Measurements from ENCODE around the gene SMURF2.

Gene SMURF2

GRCh38 chr17:64702815-64703214 is 40.7 kb upstream of the SMURF2 start:
- no peak for TF ChIP-seq POLR2AphosphoS5 (IDR thresholded peaks at IDR 0.05; ENCODE audit: low read depth, low read length)
- TF ChIP-seq REST (IDR thresholded peaks at IDR 0.05; ENCODE audit: insufficient read depth in 1 of 2, low read depth in 2 of 2, low read length in 2 of 2), result no peak
- no peak for TF ChIP-seq TAF1 (IDR thresholded peaks at IDR 0.05; ENCODE audit: borderline replicate concordance, insufficient read depth, low read length)
- TF ChIP-seq FOXP2 (optimal IDR thresholded peaks at IDR 0.05; ENCODE audit: borderline replicate concordance, extremely low read depth, extremely low read length, insufficient read depth), result no peak
- no peak for TF ChIP-seq SIN3A (IDR thresholded peaks at IDR 0.05; ENCODE audit: borderline replicate concordance, insufficient read depth, low read length)

- no peak for TF ChIP-seq SIN3A (IDR thresholded peaks at IDR 0.05; ENCODE audit: borderline replicate concordance, insufficient read depth, low read length)
- no peak for TF ChIP-seq TAF1 (IDR thresholded peaks at IDR 0.05; ENCODE audit: borderline replicate concordance, insufficient read depth, low read length)
- no peak for TF ChIP-seq FOXP2 (optimal IDR thresholded peaks at IDR 0.05; ENCODE audit: borderline replicate concordance, extremely low read depth, extremely low read length, insufficient read depth)
- TF ChIP-seq REST (IDR thresholded peaks at IDR 0.05; ENCODE audit: insufficient read depth in 1 of 2, low read depth in 2 of 2, low read length in 2 of 2), result no peak
- no peak for TF ChIP-seq POLR2AphosphoS5 (IDR thresholded peaks at IDR 0.05; ENCODE audit: low read depth, low read length)
Observed at GRCh38 chr17:64698725-64699124, 36.6 kb upstream of the SMURF2 start.

- TF ChIP-seq REST (IDR thresholded peaks at IDR 0.05; ENCODE audit: insufficient read depth in 1 of 2, low read depth in 2 of 2, low read length in 2 of 2), result no peak
- TF ChIP-seq FOXP2 (optimal IDR thresholded peaks at IDR 0.05; ENCODE audit: borderline replicate concordance, extremely low read depth, extremely low read length, insufficient read depth), result no peak
- no peak for TF ChIP-seq SIN3A (IDR thresholded peaks at IDR 0.05; ENCODE audit: borderline replicate concordance, insufficient read depth, low read length)
- TF ChIP-seq TAF1 (IDR thresholded peaks at IDR 0.05; ENCODE audit: borderline replicate concordance, insufficient read depth, low read length), result no peak
- TF ChIP-seq POLR2AphosphoS5 (IDR thresholded peaks at IDR 0.05; ENCODE audit: low read depth, low read length), result no peak
Observed at GRCh38 chr17:64694207-64694606, 32.1 kb upstream of the SMURF2 start.

GRCh38 chr17:64692187-64692586 is 30.1 kb upstream of the SMURF2 start:
- no peak for TF ChIP-seq FOXP2 (optimal IDR thresholded peaks at IDR 0.05; ENCODE audit: borderline replicate concordance, extremely low read depth, extremely low read length, insufficient read depth)
- TF ChIP-seq TAF1 (IDR thresholded peaks at IDR 0.05; ENCODE audit: borderline replicate concordance, insufficient read depth, low read length), result no peak
- TF ChIP-seq POLR2AphosphoS5 (IDR thresholded peaks at IDR 0.05; ENCODE audit: low read depth, low read length), result no peak
- no peak for TF ChIP-seq REST (IDR thresholded peaks at IDR 0.05; ENCODE audit: insufficient read depth in 1 of 2, low read depth in 2 of 2, low read length in 2 of 2)

- TF ChIP-seq SIN3A (IDR thresholded peaks at IDR 0.05; ENCODE audit: borderline replicate concordance, insufficient read depth, low read length) (no peak), TAF1 (IDR thresholded peaks at IDR 0.05; ENCODE audit: borderline replicate concordance, insufficient read depth, low read length) (no peak), REST (IDR thresholded peaks at IDR 0.05; ENCODE audit: insufficient read depth in 1 of 2, low read depth in 2 of 2, low read length in 2 of 2) (no peak), POLR2AphosphoS5 (IDR thresholded peaks at IDR 0.05; ENCODE audit: low read depth, low read length) (no peak), FOXP2 (optimal IDR thresholded peaks at IDR 0.05; ENCODE audit: borderline replicate concordance, extremely low read depth, extremely low read length, insufficient read depth) (no peak)
Observed at GRCh38 chr17:64689106-64689505, 27.0 kb upstream of the SMURF2 start.
